Astrocyte (in vitro differentiated cells and primary cell): ENCODE results near the gene DPH5.

Experiments used
- EZH2 ChIP-seq: IDR thresholded peaks from 2 replicates; pipeline ENCODE4 v1.6.1; 2012; ENCODE audit warnings: mild to moderate bottlenecking, low read length, inconsistent platforms; ENCODE audit not compliant: insufficient read depth
- TF ChIP-seq, protein P1 (sequence below): IDR thresholded peaks from 2 replicates; pipeline ENCODE4 v1.5.1; 2011; ENCODE audit warnings: low read depth, mild to moderate bottlenecking, inconsistent platforms, low read length, moderate library complexity; ENCODE audit not compliant: insufficient read depth

DNA sequence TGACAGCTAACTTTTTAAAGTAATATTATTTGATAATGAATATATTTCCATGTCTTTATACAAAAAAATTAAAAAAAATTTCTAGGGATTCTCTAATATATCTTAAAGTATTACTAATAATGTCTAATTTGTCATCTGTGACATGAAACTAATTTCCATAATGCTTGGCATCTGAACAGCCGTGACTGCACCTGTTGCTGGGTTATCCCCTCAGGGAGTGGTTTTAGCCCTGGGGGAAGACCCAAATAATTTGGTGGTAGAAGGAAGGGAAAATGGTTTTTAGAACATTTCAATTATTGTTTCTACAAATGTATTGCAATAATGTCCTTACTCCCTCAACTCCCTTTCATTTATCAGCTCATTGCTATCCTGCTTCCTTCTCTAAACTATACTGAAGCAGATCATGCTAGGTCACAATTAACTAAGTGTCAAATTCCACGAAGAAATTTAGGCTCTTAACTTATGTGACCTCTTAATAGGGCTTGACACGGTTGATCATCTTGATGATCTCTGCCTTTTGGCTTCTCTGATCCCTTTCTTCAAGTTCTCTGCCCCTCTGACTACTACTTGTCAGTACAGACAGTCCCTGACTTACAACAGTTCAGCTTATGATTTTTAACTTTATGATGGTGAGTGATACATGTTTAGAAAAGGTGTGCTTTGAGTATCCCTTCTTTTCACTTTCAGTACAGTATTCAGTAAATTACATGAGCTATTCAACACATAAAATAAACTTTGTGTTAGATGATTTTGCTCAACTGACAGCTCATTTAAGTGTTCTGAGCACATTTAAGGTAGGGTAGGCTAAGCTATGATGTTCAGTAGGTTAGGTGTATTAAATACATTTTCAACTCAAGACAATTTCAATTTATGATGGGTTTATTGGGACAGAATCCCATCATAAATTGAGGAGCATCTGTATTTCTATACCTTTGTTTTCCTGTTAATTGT, 26.4 kb upstream of the DPH5 start:
- TF ChIP-seq, protein P1, sequence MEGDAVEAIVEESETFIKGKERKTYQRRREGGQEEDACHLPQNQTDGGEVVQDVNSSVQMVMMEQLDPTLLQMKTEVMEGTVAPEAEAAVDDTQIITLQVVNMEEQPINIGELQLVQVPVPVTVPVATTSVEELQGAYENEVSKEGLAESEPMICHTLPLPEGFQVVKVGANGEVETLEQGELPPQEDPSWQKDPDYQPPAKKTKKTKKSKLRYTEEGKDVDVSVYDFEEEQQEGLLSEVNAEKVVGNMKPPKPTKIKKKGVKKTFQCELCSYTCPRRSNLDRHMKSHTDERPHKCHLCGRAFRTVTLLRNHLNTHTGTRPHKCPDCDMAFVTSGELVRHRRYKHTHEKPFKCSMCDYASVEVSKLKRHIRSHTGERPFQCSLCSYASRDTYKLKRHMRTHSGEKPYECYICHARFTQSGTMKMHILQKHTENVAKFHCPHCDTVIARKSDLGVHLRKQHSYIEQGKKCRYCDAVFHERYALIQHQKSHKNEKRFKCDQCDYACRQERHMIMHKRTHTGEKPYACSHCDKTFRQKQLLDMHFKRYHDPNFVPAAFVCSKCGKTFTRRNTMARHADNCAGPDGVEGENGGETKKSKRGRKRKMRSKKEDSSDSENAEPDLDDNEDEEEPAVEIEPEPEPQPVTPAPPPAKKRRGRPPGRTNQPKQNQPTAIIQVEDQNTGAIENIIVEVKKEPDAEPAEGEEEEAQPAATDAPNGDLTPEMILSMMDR = no peak
- no peak for TF ChIP-seq EZH2
